Measurements from ENCODE around the gene SLC6A2.

Gene SLC6A2

DNA sequence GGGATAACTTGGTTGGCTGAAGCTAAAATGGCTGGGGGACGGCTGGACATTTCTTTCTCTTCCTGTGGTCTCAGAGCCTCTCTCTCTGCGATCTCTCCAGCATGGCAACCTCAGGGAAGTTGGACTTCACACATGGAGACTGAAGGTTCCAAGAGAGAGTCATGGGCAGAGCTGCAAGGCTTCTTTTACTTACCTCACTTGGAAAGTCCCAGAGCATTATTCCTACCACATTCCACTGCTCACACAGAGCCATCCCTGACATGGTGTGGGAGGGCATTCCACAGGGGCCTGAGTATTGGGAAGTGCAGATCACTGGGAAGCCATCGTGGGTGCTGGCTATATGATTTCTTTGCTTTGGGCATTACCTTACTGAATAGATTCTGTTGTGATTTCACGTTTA is 9.8 kb upstream of the SLC6A2 start:
- in situ Hi-C loops (cut with MboI; ENCODE audit: low sequenced_read_pairs): no loop called here

DNA sequence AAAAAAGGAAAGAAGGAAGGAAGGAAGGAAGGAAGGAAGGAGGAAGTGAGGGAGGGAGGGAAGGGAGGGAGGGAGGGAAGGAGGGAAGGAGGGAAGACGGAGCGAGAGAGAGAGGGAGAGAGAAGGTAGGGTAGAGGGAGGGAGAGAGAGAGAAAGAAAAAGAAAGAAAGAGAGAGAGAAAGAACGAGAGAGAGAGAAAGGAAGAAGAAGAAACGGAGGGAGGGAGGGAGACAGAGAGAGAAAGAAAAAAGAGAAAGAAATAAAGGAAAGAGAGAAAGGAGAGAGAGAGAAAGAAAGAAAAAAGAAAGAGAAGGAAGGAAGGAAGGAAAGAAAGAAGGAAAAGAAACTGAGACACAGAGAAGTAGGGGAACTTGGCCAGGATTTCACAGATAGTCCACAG is 8.4 kb upstream of the SLC6A2 start:
- in situ Hi-C loops (cut with MboI; ENCODE audit: low sequenced_read_pairs): no loop called here

DNA sequence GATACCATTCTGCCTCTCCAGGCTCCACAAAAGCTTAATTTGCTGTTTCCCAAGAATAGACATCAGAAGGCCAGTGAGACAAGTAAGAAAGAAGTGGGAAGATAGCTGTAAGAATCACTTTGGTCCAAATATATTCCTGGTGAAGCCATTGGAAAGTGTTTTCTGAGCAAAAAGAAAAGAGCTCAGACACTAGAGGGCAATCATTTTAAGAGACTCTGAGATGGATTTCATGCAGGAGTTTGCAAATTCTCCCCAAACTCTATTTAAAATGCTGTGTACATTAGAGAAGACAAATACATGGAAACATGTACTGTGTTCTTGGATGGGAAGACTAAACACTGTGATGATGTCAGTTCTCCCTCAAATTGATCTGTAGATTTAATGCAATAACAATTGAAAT is 8.0 kb upstream of the SLC6A2 start:
- in situ Hi-C loops (cut with MboI; ENCODE audit: low sequenced_read_pairs): no loop called here

- in situ Hi-C loops (cut with MboI; ENCODE audit: low sequenced_read_pairs): no loop called here
Observed at GRCh38 chr16:55651841-55652824, 3.7 kb upstream of the SLC6A2 start.

GRCh38 chr16:55653106-55653505 is 2.7 kb upstream of the SLC6A2 start:
- in situ Hi-C loops (cut with MboI; ENCODE audit: low sequenced_read_pairs): no loop called here

DNA sequence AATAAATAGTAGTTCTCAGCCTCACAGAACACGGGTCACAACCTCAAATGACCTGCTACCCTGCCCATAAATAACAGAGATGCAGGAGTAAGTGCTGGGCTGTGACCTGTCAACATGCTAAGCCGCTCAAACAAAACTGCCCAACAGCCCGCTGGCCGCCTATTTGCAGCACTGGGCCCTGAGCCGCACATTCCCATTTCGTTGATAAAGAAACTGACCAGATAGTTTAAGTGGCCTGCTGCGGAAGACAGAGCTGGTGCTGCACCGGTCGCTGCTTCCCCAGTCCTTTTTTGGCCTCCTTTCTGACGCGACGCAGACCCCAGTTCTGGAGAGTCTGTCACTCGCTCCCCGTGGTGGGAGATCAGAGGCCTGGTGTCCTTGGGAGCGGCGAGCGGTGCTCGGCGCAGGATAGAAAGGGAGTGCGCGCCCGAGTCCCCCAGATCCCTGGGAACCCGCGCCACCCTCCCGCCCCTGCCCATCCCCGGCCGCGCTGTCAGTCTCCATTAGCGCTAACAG is 349 bp upstream of the SLC6A2 start:
- in situ Hi-C loops (cut with MboI; ENCODE audit: low sequenced_read_pairs): no loop called here

DNA sequence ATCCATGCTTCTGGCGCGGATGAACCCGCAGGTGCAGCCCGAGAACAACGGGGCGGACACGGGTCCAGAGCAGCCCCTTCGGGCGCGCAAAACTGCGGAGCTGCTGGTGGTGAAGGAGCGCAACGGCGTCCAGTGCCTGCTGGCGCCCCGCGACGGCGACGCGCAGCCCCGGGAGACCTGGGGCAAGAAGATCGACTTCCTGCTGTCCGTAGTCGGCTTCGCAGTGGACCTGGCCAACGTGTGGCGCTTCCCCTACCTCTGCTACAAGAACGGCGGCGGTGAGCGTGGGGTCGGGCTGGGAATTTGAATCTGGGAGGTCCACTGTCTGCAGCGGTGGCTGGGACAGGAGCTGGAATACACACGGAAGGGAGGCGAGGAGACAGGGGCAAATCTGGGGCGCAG is 904 bp downstream of the SLC6A2 start:
- in situ Hi-C loops (cut with MboI; ENCODE audit: low sequenced_read_pairs): no loop called here

GRCh38 chr16:55657616-55658015 is 1.8 kb downstream of the SLC6A2 start:
- in situ Hi-C loops (cut with MboI; ENCODE audit: low sequenced_read_pairs): no loop called here

GRCh38 chr16:55658898-55659420 is 3.2 kb downstream of the SLC6A2 start:
- in situ Hi-C loops (cut with MboI; ENCODE audit: low sequenced_read_pairs): no loop called here

- in situ Hi-C loops (cut with MboI; ENCODE audit: low sequenced_read_pairs): no loop called here
Observed at GRCh38 chr16:55660026-55660425, 4.2 kb downstream of the SLC6A2 start.

DNA sequence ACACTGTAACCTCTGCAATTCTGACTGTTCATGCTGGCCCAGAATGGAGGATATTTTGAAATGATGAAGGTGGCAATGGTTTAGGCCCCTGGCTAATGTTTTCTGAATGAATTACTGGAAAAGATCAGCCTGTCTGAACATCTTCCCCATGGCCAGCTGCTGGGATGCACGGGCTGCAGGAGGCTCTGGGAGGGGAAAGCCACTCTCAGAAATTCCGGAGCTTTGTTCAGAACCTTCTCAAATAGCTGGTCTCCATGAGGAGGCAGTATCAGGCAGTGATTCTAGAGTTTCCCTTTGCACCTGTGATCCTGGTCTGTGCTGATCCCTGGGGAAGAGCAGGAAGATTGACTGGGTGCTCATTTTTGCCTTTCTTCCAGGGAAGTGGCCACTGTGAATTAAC is 5.0 kb downstream of the SLC6A2 start:
- in situ Hi-C loops (cut with MboI; ENCODE audit: low sequenced_read_pairs): no loop called here

DNA sequence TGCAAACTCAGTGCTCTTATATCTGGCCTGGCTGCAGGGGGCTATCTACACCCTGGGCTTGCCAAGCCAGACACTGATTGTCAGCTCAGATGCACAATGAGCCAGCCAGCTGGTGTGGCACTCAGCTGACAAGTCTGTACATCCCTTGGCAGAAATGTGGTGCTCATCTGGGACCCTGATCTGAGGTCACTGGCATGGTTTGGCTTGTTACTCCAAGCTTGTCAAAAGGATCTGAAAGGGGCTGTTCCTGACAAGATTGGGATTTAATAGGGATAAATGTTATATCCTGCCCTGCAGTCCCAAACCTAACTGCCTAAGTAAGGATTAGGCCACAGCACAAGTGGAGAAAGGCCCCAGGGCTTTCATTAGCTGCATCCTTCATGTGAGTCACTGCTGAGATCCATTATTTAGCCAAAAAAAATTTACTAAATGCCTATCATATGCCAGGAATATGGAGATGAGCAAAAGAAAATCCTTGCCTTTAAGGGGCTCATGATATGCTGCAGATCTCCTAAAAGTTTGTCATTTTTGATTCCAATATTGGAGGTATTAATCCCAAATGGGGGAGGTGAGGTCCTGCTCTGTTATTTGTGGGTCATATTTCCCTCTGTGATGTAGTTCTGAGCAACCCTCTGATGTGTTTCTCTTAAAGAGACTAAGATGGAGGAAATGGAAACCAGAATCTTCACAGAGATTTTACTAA is 6.3 kb downstream of the SLC6A2 start:
- in situ Hi-C loops (cut with MboI; ENCODE audit: low sequenced_read_pairs): no loop called here

DNA sequence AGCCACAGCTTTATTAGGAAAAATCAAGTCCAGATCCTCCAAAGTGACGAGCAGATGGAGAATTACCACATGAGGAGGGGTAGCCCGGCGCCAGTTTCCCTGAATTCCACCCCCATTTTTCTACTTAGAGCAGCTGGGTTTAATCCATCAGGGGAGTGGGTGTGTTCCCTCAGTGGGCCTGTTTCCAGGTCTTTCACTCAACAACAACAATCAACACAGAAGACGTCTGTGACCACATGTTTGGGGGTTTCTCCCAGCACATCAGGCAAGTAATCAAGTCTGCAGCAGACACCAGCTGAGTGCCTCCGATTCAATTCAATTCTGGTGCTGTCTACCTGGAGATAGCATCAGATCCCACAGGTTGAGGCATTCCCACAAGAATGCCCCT is 6.8 kb downstream of the SLC6A2 start:
- in situ Hi-C loops (cut with MboI; ENCODE audit: low sequenced_read_pairs): no loop called here

- in situ Hi-C loops (cut with MboI; ENCODE audit: low sequenced_read_pairs): no loop called here
Observed at GRCh38 chr16:55663225-55663624, 7.4 kb downstream of the SLC6A2 start.

- in situ Hi-C loops (cut with MboI; ENCODE audit: low sequenced_read_pairs): no loop called here
Observed at GRCh38 chr16:55663765-55664677, 8.2 kb downstream of the SLC6A2 start.

- in situ Hi-C loops (cut with MboI; ENCODE audit: low sequenced_read_pairs): no loop called here
Observed at GRCh38 chr16:55664786-55665407, 9.1 kb downstream of the SLC6A2 start.

DNA sequence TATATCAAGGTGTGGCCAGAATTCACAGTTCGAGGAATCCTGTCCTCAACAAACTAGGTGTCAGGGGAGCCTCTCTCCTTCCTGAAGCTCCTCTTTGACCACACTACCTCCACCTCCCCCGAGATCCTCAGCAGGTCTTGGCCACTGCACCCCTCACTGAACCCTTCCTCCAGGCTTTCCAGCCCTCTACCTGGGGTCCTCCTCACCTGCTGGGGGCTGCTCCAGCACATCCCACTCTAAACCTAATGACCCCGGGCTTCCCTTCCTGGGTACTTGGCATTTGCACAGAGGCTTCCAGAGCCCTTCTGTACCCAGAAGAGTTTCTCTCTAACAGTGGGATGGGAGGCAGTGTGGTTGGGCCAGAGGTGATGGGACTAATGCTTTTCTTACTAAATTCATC is 9.7 kb downstream of the SLC6A2 start:
- in situ Hi-C loops (cut with MboI; ENCODE audit: low sequenced_read_pairs): no loop called here

DNA sequence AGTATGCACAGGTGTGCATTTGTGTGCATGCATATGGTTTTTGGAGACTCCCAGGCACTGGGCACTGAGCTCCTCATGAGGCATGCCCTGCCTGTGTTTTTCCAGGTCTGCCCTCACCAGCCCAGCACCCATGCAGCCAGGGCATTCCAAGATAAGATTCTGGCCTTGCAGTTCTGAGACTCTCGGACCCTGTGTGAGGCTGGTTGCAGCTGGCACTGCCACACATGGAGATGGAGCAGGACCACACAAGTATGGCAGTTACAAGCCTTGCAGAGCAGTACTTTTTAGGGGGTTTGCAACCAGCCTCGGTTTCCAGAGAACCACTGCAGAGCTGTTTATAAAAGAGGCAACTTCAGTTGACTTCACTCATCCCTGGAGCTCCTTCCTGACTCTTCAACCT is 10.2 kb downstream of the SLC6A2 start:
- in situ Hi-C loops (cut with MboI; ENCODE audit: low sequenced_read_pairs): no loop called here

GRCh38 chr16:55667753-55668152 is 12.0 kb downstream of the SLC6A2 start:
- in situ Hi-C loops (cut with MboI; ENCODE audit: low sequenced_read_pairs): no loop called here
